ENCODE results near the gene NPFF. TPM values are rescaled to one million over a fixed set of nuclear protein-coding genes. Genes with fewer than 3 reads are reported as not detected.

Gene NPFF
- total and polyA plus RNA-seq, 2 of the 13 experiments (the other 11 are each of a cell fraction or from before 2014, with no cell fraction given) = not detected

GRCh38 chr12:53495903-53496751, 11.2 kb downstream of the NPFF start (continued):
- TF ChIP-seq ARNT2 (CRISPR knock-in tag; IDR thresholded peaks at IDR 0.05; ENCODE audit: low read depth) (0 out of 2 replicates have a peak, but pooled peaks have one; percentile 37), HDAC1 (CRISPR knock-in tag; IDR thresholded peaks at IDR 0.05) (0 out of 2 replicates have a peak, but pooled peaks have one; percentile 31), POLR2A (IDR thresholded peaks at IDR 0.05; ENCODE audit: insufficient read depth in 1 of 2, low read depth in 2 of 2, low read length in 2 of 2) (peak in 1 of 2 experiments; percentile 31; a peak in 1 of 4 replicates), ZNF691 (CRISPR knock-in tag; IDR thresholded peaks at IDR 0.05; ENCODE audit: borderline replicate concordance, low read depth) (no peak), RAD51 (IDR thresholded peaks at IDR 0.05; ENCODE audit: borderline replicate concordance) (peak; percentile 52; the same call in 1 of the 2 replicates), SAP130 (CRISPR knock-in tag; IDR thresholded peaks at IDR 0.05; ENCODE audit: low read depth) (peak; percentile 60), MLX (CRISPR knock-in tag; IDR thresholded peaks at IDR 0.05) (peak; percentile 66; the same call in 1 of the 2 replicates)

GRCh38 chr12:53493610-53494391, 13.5 kb downstream of the NPFF start:
- H3K27me3 ChIP-seq (ENCODE audit: control insufficient read depth in 1 of 2, insufficient read depth in 2 of 2, low read length in 2 of 2) = no peaks in the 10 kb centered on the region; a peak in 1 of 5 replicates
- intact Hi-C loops (cut with micrococcal nuclease; ENCODE audit: unreplicated experiment) = no loop called here
- peaks cover 57% of the 10 kb centered on the region for H3K4me1 ChIP-seq (ENCODE audit: insufficient read depth, low read length)
- ATAC-seq (peak; percentile 18; the same call in 2 of the 3 replicates), DNase-seq (ENCODE audit: low spot score) (no peak), FAIRE-seq (no peak)
- H3K9ac ChIP-seq (ENCODE audit: insufficient read depth, low read depth, low read length) = peak overlapping the region; percentile 73
- H3K4me2 ChIP-seq (ENCODE audit: low read depth, low read length) = peak overlapping the region; percentile 100
- H3K4me3 ChIP-seq (replicated peaks in 1 of 3; ENCODE audit: insufficient read depth in 1 of 3, low read depth in 2 of 3, low read length in 3 of 3) = peak overlapping the region; percentile 64 to 80 (median 75)
- BruUV-seq (replicated peaks) = TSS peak; percentile 77
- H3K36me3 ChIP-seq (replicated peaks in 1 of 2; ENCODE audit: control insufficient read depth in 1 of 2, insufficient read depth in 2 of 2, low read length in 2 of 2) = no peaks in the 10 kb centered on the region
- peak overlapping the region; percentile 33 for H3K27ac ChIP-seq (ENCODE audit: extremely low read length, insufficient read depth, low read length)
- POLR2A ChIA-PET = interaction anchor here (1.2 to 4.1 kb wide), 8 partner anchors 7 to 173 kb away, joined by 3 to 35 read pairs (median 4); partner anchors contain the start of genes AAAS, PRR13, SP1 and TARBP2
- WGBS (ENCODE audit: low lambda C conversion rate) = 0% methylated on average over 11 of the region's 11 CpGs
- no peaks in the 10 kb centered on the region for H3K9me3 ChIP-seq (ENCODE audit: low read length)
- H2AFZ ChIP-seq (ENCODE audit: low read length) = peak overlapping the region; percentile 63
- H3K79me2 ChIP-seq (ENCODE audit: insufficient read depth, low read length) = no peaks in the 10 kb centered on the region
- CTCF ChIA-PET (ENCODE audit: low intra/inter-chr PET ratio, low total read pairs) = no interaction called here
- in situ Hi-C loops (cut with HindIII; ENCODE audit: extremely low pct_ligation_motif_present, low pct_unique_long_range_greater_than_20kb) = no loop called here
- H4K20me1 ChIP-seq (ENCODE audit: insufficient read depth, low read length) = no peaks in the 10 kb centered on the region
- no peak for TF ChIP-seq USF2 (IDR thresholded peaks at IDR 0.05; ENCODE audit: low read depth, low read length)
- TF ChIP-seq USF2 (CRISPR knock-in tag; IDR thresholded peaks at IDR 0.05; ENCODE audit: borderline replicate concordance) = no peak
- 0 out of 2 replicates have a peak, but pooled peaks have one; percentile 10 for TF ChIP-seq ZNF777 (CRISPR knock-in tag; IDR thresholded peaks at IDR 0.05)
- 0 out of 2 replicates have a peak, but pooled peaks have one; percentile 8 for TF ChIP-seq HCFC1 (IDR thresholded peaks at IDR 0.05; ENCODE audit: low read depth, low read length)
- no peak for TF ChIP-seq YEATS4 (CRISPR knock-in tag; IDR thresholded peaks at IDR 0.05; ENCODE audit: borderline replicate concordance)
- TF ChIP-seq CTCF (CRISPR knock-in tag; IDR thresholded peaks at IDR 0.05) = 0 out of 2 replicates have a peak, but pooled peaks have one; percentile 18
- peak; percentile 38; the same call in 1 of the 2 replicates for TF ChIP-seq SP5 (CRISPR knock-in tag; IDR thresholded peaks at IDR 0.05; ENCODE audit: borderline replicate concordance, low read depth)
- TF ChIP-seq TEAD3 (CRISPR knock-in tag; optimal IDR thresholded peaks at IDR 0.05; ENCODE audit: borderline replicate concordance) = peak; percentile 17
